Measurements from ENCODE around the gene ARFGAP1. TPM values are rescaled to one million over a fixed set of nuclear protein-coding genes. Genes with fewer than 3 reads are reported as not detected.

Gene ARFGAP1
- total RNA-seq, 1 donor from 2014 or later: 220 TPM

GRCh38 chr20:63242736-63243135 lies 29.9 kb upstream of the ARFGAP1 start:
- Histone ChIP-seq H2AFZ (ENCODE audit: low read depth, low read length) (no peak overlapping the region), H3K4me3 (ENCODE audit: insufficient read depth, low read depth, low read length) (no peak overlapping the region), H3K36me3 (ENCODE audit: insufficient read depth, low read length) (no peaks in the 10 kb centered on the region), H3K79me2 (ENCODE audit: insufficient read depth, low read length) (no peaks in the 10 kb centered on the region), H3K27ac (ENCODE audit: low read depth, low read length) (no peak overlapping the region), H3K27me3 (ENCODE audit: insufficient read depth, low read length) (no peaks in the 10 kb centered on the region), H3K9me3 (ENCODE audit: insufficient read depth, low read depth, low read length) (no peaks in the 10 kb centered on the region), H3K9ac (ENCODE audit: low read length) (no peak overlapping the region), H3K4me1 (ENCODE audit: insufficient read depth, low read length) (no peaks in the 10 kb centered on the region), H4K20me1 (ENCODE audit: insufficient read depth, low read length) (no peaks in the 10 kb centered on the region), H3K4me2 (ENCODE audit: low read length) (no peak overlapping the region)
- no peak for TF ChIP-seq CTCF (IDR thresholded peaks at IDR 0.05; ENCODE audit: insufficient read depth, low read depth, low read length)
- no peak for TF ChIP-seq EZH2 (IDR thresholded peaks at IDR 0.05; ENCODE audit: insufficient read depth, low read length)
- Mint-ChIP-seq H3K4me1 (ENCODE audit: low read depth, unreplicated experiment) (no peaks in the 10 kb centered on the region), H3K27me3 (ENCODE audit: low read depth, unreplicated experiment) (peaks cover 5% of the 10 kb centered on the region), H3K36me3 (ENCODE audit: low read depth, unreplicated experiment) (peaks cover 9% of the 10 kb centered on the region), H3K27ac (ENCODE audit: unreplicated experiment) (no peak overlapping the region), H3K9me3 (ENCODE audit: unreplicated experiment) (peaks cover 1% of the 10 kb centered on the region), H3K4me3 (ENCODE audit: unreplicated experiment) (no peak overlapping the region)
- DNase-seq (ENCODE audit: low read depth) (no peak), FAIRE-seq (no peak)

GRCh38 chr20:63243604-63244247 lies 28.9 kb upstream of the ARFGAP1 start:
- Mint-ChIP-seq H3K9me3 (ENCODE audit: unreplicated experiment) (peaks cover 1% of the 10 kb centered on the region), H3K4me3 (ENCODE audit: unreplicated experiment) (no peak overlapping the region), H3K36me3 (ENCODE audit: low read depth, unreplicated experiment) (peaks cover 12% of the 10 kb centered on the region), H3K27ac (ENCODE audit: unreplicated experiment) (no peak overlapping the region), H3K27me3 (ENCODE audit: low read depth, unreplicated experiment) (peaks cover 5% of the 10 kb centered on the region), H3K4me1 (ENCODE audit: low read depth, unreplicated experiment) (no peaks in the 10 kb centered on the region)
- FAIRE-seq (no peak), DNase-seq (ENCODE audit: low read depth) (no peak)
- no peaks in the 10 kb centered on the region for H3K4me1 ChIP-seq (ENCODE audit: insufficient read depth, low read length)
- H3K9ac ChIP-seq (ENCODE audit: low read length): no peak overlapping the region
- H3K79me2 ChIP-seq (ENCODE audit: insufficient read depth, low read length): no peaks in the 10 kb centered on the region
- no peaks in the 10 kb centered on the region for H3K27me3 ChIP-seq (ENCODE audit: insufficient read depth, low read length)
- H3K9me3 ChIP-seq (ENCODE audit: insufficient read depth, low read depth, low read length): no peaks in the 10 kb centered on the region
- no peak overlapping the region for H2AFZ ChIP-seq (ENCODE audit: low read depth, low read length)
- no peaks in the 10 kb centered on the region for H4K20me1 ChIP-seq (ENCODE audit: insufficient read depth, low read length)
- H3K4me3 ChIP-seq (ENCODE audit: insufficient read depth, low read depth, low read length): no peak overlapping the region
- no peak for TF ChIP-seq EZH2 (IDR thresholded peaks at IDR 0.05; ENCODE audit: insufficient read depth, low read length)
- TF ChIP-seq CTCF (IDR thresholded peaks at IDR 0.05; ENCODE audit: insufficient read depth, low read depth, low read length): no peak
- H3K27ac ChIP-seq (ENCODE audit: low read depth, low read length): no peak overlapping the region
- no peak overlapping the region for H3K4me2 ChIP-seq (ENCODE audit: low read length)
- H3K36me3 ChIP-seq (ENCODE audit: insufficient read depth, low read length): no peaks in the 10 kb centered on the region

- no peak for TF ChIP-seq EZH2 (IDR thresholded peaks at IDR 0.05; ENCODE audit: insufficient read depth, low read length)
- no peak for TF ChIP-seq CTCF (IDR thresholded peaks at IDR 0.05; ENCODE audit: insufficient read depth, low read depth, low read length)
- Histone ChIP-seq H3K4me1 (ENCODE audit: insufficient read depth, low read length) (no peaks in the 10 kb centered on the region), H3K9ac (ENCODE audit: low read length) (no peak overlapping the region), H3K4me2 (ENCODE audit: low read length) (no peak overlapping the region), H3K36me3 (ENCODE audit: insufficient read depth, low read length) (no peaks in the 10 kb centered on the region), H2AFZ (ENCODE audit: low read depth, low read length) (no peak overlapping the region), H3K79me2 (ENCODE audit: insufficient read depth, low read length) (no peaks in the 10 kb centered on the region), H3K4me3 (ENCODE audit: insufficient read depth, low read depth, low read length) (no peak overlapping the region), H3K27ac (ENCODE audit: low read depth, low read length) (no peak overlapping the region), H4K20me1 (ENCODE audit: insufficient read depth, low read length) (no peaks in the 10 kb centered on the region), H3K27me3 (ENCODE audit: insufficient read depth, low read length) (no peaks in the 10 kb centered on the region), H3K9me3 (ENCODE audit: insufficient read depth, low read depth, low read length) (no peaks in the 10 kb centered on the region)
- peaks cover 1% of the 10 kb centered on the region for H3K9me3 Mint-ChIP-seq (ENCODE audit: unreplicated experiment)
- H3K4me1 Mint-ChIP-seq (ENCODE audit: low read depth, unreplicated experiment): peaks cover 2% of the 10 kb centered on the region
- H3K36me3 Mint-ChIP-seq (ENCODE audit: low read depth, unreplicated experiment): peaks cover 15% of the 10 kb centered on the region
- FAIRE-seq (no peak), DNase-seq (ENCODE audit: low read depth) (no peak)
- H3K27ac Mint-ChIP-seq (ENCODE audit: unreplicated experiment): no peak overlapping the region
- H3K4me3 Mint-ChIP-seq (ENCODE audit: unreplicated experiment): no peak overlapping the region
- H3K27me3 Mint-ChIP-seq (ENCODE audit: low read depth, unreplicated experiment): peaks cover 5% of the 10 kb centered on the region
Measured at GRCh38 chr20:63244468-63244867, 28.1 kb upstream of the ARFGAP1 start.
